Rectal smooth muscle tissue (tissue), 1 donor: ENCODE data around the gene CD160.
"Not testable (repeated sequence)": the region's sequence is repeated elsewhere in the genome, so short reads cannot be mapped to it uniquely, and the experiment has no call there.

Experiments
- H3K27ac ChIP-seq: one replicate; pipeline ENCODE4 v1.7.0; 2013; ENCODE audit warnings: low read depth, low read length, inconsistent platforms
- H3K27me3 ChIP-seq: one replicate; pipeline ENCODE4 v1.7.0; 2013; ENCODE audit warnings: low read length; ENCODE audit not compliant: control insufficient read depth, insufficient read depth
- H3K36me3 ChIP-seq: one replicate; pipeline ENCODE4 v1.7.0; 2013; ENCODE audit warnings: low read length; ENCODE audit not compliant: control insufficient read depth, insufficient read depth
- H3K4me1 ChIP-seq: one replicate; pipeline ENCODE4 v1.7.0; 2013; ENCODE audit warnings: low read length; ENCODE audit not compliant: control insufficient read depth, insufficient read depth
- H3K4me3 ChIP-seq: one replicate; pipeline ENCODE4 v1.7.0; 2013; ENCODE audit warnings: low read length
- H3K9ac ChIP-seq: one replicate; pipeline ENCODE4 v1.7.0; 2013; ENCODE audit warnings: low read length

CD160 gene

DNA sequence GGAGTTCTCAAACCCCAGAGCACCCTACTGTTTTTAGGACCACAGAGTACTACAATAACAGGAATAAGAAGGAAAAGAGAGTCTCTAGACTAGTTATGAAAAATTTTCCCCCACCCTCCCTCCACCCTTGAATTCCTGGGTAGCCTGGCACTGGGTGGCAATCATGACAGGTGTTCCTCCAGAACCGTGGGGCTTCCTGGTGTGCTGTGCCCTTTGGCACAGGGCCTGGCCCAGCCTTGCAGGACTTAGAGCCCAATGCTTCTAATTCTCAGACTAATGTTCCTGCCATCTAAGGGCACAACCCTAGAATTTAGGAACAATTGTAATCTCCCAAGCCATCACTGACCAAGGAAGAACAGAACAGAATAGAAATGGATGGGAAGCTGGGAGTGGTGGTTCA, 1.5 kb upstream of the CD160 start:
- H3K9ac ChIP-seq, result no peak overlapping the region
- H3K4me3 ChIP-seq, result no peak overlapping the region
- peaks cover 5% of the 10 kb centered on the region for H3K4me1 ChIP-seq
- no peaks in the 10 kb centered on the region for H3K27me3 ChIP-seq
- no peak overlapping the region for H3K27ac ChIP-seq
- H3K36me3 ChIP-seq, result no peaks in the 10 kb centered on the region

DNA sequence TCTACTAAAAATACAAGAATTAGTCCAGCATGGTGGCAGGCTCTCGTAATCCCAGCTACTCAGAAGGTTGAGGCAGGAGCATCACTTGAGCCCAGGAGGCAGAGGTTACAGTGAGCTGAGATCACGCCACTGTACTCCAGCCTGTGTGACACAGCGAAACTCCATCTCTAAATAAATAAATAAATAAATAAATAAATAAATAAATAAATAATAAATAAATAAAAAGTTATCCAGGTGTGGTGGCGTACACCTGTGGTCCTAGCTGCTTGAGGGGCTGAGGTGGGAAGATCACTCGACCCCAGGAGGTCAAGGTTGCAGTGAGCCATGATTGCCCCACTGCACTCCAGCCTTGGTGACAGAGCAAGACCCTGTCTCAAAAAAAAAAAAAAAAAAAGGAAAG, 834 bp upstream of the CD160 start:
- not testable (repeated sequence) for H3K27me3 ChIP-seq, H3K4me3 ChIP-seq, H3K9ac ChIP-seq, H3K36me3 ChIP-seq, H3K4me1 ChIP-seq, H3K27ac ChIP-seq

DNA sequence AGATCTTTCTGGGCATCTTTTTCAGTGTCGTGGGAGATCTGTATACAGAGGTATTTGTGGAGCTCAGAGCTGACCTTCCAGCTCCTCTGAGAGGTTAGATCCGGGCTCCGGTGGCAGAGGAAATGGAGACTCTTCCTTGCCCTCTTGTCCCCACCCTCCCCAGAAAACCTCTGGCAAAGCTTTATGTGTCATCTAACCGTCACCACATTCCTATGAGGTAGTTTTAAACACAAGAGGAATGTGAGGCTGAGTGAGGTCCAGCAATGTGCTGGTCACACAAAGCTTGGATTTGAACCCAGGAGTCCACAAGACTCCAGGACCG, 1.2 kb downstream of the CD160 start:
- Histone ChIP-seq H3K4me1 (peaks cover 5% of the 10 kb centered on the region), H3K36me3 (no peaks in the 10 kb centered on the region), H3K9ac (no peak overlapping the region), H3K27ac (no peak overlapping the region), H3K4me3 (peak overlapping the region; percentile 51), H3K27me3 (no peaks in the 10 kb centered on the region)

DNA sequence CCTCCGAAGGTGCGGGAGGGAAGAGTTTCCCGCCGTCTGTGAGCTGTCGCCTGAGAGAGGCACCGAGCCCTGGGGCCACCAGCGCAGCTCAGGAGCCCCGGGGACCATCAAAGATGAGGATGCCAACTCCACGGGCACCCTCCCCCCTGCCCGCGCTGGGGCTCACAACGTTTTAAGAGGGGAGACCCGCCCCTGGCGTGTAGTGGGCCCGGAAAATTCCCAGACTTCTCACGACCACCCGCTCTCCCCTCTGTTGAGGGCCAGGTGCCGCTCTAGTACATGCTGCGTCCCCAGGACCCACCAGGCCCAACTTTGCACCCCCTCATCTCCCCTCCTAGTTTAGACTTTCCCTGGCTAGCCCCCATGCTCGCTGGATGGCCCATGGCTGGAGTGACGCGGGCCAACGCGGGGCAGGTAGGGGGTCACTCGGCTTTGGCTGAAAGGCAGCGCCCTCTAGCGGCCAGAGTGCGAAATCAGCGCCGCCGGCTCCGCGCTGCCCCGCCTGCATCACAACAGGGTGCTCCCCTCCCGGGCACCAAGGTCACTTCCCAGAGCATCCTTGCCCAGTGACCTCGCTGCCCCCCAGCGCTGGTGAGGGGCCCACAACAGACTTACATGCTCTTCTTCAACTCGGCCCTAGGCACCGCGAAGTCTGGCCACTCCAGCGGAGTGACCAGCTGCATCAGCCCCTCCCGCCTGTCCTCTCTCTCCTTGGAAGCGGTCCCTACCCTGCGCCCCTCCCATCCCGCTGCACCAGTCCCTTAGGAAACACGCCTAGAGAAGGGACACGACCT, 1.8 kb downstream of the CD160 start:
- H3K27ac ChIP-seq, result no peak overlapping the region
- no peaks in the 10 kb centered on the region for H3K27me3 ChIP-seq
- no peaks in the 10 kb centered on the region for H3K36me3 ChIP-seq
- H3K4me3 ChIP-seq, result peak overlapping the region; percentile 51
- H3K9ac ChIP-seq, result no peak overlapping the region
- peaks cover 5% of the 10 kb centered on the region for H3K4me1 ChIP-seq

DNA sequence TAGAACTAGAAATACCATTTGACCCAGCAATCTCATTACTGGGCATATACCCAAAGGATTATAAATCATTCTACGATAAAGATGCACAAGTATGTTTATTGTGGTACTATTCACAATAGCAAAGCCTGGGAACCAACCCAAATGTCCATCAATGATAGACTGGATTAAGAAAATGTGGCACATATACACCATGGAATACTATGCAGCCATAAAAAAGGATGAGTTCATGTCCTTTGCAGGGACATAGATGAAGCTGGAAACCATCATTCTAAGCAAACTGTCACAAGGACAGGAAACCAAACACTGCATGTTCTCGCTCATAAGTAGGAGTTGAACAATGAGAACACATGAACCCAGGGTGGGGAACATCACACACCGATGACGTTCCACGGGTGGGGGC, 6.9 kb downstream of the CD160 start:
- not testable (repeated sequence) for H3K27ac ChIP-seq, H3K9ac ChIP-seq, H3K27me3 ChIP-seq, H3K36me3 ChIP-seq, H3K4me1 ChIP-seq, H3K4me3 ChIP-seq

DNA sequence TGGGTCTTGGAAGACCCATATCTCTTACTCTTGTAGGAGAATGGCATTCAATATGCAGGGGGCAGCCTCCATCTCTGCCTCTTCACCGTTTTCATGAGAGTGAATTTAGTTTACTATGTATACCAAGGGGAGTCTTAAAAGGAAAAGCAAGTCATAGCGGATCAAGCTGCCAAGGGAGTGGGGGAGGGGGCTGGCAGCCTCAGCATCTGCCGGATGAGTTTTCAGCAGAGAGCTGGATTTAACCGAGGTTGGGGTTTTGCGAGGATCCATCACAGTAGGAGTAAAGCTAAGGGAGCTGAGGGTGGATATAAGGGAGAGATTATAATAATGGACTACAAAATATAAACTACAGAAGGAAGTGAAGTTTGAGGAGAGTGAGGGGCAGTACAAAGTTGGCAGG, 9.9 kb downstream of the CD160 start:
- no peaks in the 10 kb centered on the region for H3K4me1 ChIP-seq
- H3K27me3 ChIP-seq, result no peaks in the 10 kb centered on the region
- no peak overlapping the region for H3K4me3 ChIP-seq
- no peak overlapping the region for H3K27ac ChIP-seq
- no peak overlapping the region for H3K9ac ChIP-seq
- no peaks in the 10 kb centered on the region for H3K36me3 ChIP-seq

DNA sequence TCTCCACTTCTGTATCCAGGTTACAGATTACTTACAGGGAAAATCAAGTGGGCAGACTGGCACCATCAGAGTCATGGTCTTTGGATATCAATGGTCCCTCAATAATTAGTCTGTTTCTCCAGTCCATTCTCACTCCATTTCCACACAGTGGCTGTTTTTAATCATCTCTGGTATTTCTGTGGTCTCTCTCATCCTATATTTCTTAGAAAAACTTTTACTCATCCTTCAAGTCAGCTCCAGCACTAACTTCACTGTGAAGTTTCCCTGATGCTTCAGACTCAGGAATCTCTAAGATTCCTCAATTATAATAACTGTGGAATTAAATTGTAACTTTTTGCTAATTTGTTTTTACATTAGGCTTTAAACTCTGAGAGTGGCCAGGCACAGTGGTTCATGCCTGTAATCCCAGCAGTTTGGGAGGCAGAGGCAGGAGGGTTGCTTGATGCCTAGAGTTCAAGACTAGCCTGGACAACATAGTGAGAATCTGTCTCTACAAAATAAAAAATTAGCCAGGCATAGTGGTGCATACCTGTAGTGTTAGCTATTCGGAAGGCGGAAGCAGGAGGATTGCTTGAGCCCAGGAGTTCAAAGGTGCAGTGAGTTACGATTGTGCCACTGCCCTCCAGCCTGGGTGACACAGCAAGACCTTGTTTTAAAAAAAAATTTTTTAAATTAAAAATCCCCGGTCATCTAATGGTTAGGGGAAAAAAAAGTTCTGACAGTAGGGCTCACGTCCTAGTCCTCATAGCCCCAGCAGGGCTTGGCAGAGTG, 10.6 kb downstream of the CD160 start:
- Histone ChIP-seq H3K36me3 (no peaks in the 10 kb centered on the region), H3K4me1 (no peaks in the 10 kb centered on the region), H3K9ac (no peak overlapping the region), H3K27ac (no peak overlapping the region), H3K27me3 (no peaks in the 10 kb centered on the region), H3K4me3 (no peak overlapping the region)

DNA sequence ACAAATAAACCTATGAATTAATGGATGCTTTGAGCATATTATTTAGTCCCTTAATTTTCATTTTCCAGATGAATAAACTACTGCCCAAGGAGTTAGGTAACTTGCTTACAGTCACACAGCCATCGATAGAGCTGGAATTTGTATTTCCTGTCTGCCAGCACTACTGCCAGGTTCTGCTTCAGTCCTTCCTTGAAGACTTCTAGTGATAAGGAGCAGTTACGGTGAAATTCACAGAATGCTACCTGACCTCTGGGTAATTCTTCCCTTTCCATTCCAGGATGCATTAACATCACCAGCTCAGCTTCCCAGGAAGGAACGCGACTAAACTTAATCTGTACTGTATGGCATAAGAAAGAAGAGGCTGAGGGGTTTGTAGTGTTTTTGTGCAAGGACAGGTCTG, 11.2 kb downstream of the CD160 start:
- no peaks in the 10 kb centered on the region for H3K27me3 ChIP-seq
- no peak overlapping the region for H3K27ac ChIP-seq
- no peak overlapping the region for H3K4me3 ChIP-seq
- H3K4me1 ChIP-seq, result no peaks in the 10 kb centered on the region
- H3K9ac ChIP-seq, result no peak overlapping the region
- H3K36me3 ChIP-seq, result no peaks in the 10 kb centered on the region

DNA sequence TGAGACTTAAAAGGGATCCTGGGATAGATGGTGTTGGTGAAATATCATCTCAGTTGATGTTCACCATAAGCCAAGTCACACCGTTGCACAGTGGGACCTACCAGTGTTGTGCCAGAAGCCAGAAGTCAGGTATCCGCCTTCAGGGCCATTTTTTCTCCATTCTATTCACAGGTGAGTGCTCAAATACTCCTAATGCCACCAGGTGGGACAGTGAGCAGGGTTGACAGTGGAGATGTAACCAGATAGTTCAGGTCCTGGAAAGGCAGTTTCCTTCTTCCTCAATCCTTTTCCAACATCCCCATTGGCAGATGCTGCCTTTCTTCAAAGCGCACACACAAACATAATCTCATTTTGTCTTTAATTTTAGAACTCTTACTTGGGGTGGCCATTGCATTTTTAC, 11.6 kb downstream of the CD160 start:
- Histone ChIP-seq H3K4me1 (no peaks in the 10 kb centered on the region), H3K27ac (no peak overlapping the region), H3K36me3 (no peaks in the 10 kb centered on the region), H3K4me3 (no peak overlapping the region), H3K9ac (no peak overlapping the region), H3K27me3 (no peaks in the 10 kb centered on the region)

DNA sequence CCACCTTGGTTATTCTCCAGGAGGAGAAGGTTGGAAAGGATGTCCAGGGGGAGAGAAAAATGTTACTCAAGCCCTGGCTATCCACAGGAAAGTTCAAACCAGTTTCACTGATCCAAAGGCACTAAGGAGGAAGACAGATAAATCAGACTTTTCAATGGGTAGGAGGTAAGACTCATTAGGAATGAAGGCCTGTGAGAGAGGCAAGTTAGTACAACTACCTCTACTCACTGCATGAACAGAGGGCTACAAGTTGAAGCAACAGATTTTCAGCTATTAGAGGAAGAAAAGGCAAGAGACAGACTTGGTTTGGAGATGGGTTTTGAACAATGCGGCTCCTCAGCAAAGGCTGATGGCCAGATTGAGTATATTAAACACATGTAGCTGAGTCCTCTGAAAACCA, 16.9 kb downstream of the CD160 start:
- no peak overlapping the region for H3K4me3 ChIP-seq
- no peak overlapping the region for H3K27ac ChIP-seq

DNA sequence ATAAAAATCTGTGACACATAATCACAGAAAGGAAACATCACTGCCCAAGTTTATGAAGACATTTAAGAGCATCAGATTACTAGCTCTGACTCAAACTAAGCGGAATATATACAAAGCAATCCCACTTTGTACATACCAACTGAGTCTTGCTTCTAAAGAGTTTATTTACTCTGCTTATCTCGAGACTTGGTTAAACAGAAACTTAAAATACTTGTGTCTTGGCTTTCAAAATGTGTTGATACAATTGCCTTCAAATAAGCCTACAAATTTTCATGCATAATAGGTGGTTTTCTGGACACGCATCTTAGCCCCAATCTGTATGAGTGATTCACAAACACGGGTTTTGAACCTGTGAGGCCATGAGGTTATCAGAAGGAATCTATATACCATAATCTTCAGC, 21.0 kb downstream of the CD160 start:
- Histone ChIP-seq H3K27ac (no peak overlapping the region), H3K9ac (no peak overlapping the region), H3K4me1 (no peaks in the 10 kb centered on the region), H3K27me3 (no peaks in the 10 kb centered on the region), H3K4me3 (no peak overlapping the region), H3K36me3 (peaks cover 20% of the 10 kb centered on the region)

More for the DNA sequence above, 16.9 kb downstream of the CD160 start:
- Histone ChIP-seq H3K9ac (no peak overlapping the region), H3K36me3 (no peaks in the 10 kb centered on the region), H3K27me3 (no peaks in the 10 kb centered on the region), H3K4me1 (no peaks in the 10 kb centered on the region)

DNA sequence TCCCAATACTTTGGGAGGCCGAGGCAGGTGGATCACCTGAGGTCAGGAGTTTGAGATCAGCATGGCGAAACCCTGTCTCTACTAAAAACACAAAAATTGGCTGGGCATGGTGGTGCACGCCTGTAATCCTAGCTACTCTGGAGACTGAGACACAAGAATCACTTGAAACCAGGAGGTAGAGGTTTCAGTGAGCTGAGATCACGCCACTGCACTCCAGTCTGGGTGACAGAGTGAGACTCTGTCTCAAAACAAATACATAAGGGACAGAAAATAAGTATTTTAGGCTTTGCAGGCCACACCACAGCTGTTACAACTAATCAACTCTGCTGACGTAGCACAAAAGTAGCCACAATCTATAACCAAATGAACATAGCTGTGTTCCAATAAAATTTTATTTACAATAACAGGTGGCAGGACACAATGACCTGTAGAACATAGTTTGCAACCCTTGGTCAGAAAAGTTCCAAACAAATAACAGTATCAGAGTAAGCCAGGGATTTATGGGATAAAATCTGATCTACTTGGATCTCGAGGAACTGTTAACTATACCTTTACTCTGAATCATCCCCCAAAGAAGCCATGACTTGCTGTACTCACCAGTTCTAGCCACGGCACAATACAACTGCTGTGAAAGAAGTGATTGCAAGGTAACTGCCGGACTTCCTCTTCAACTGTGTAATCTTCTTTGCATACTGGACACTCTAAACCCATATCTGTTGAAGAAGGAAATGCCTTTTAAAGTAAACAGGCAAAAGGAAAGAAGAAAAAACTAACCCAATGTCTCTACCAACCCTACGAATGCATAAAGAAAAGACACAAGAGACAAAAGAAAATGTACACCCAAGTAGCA, 28.3 kb downstream of the CD160 start:
- no peaks in the 10 kb centered on the region for H3K27me3 ChIP-seq
- no peaks in the 10 kb centered on the region for H3K4me1 ChIP-seq
- H3K27ac ChIP-seq, result no peak overlapping the region
- H3K36me3 ChIP-seq, result peaks cover 25% of the 10 kb centered on the region
- no peak overlapping the region for H3K9ac ChIP-seq
- H3K4me3 ChIP-seq, result no peak overlapping the region
